ENCODE measurements around the gene COX6A1.

GRCh38 chr12:120412421-120412820, 25.5 kb upstream of the COX6A1 start:
- TF ChIP-seq CTCF (IDR thresholded peaks at IDR 0.05; ENCODE audit: low read depth, low read length, poor library complexity, severe bottlenecking) = no peak
- TF ChIP-seq EZH2phosphoT487 (IDR thresholded peaks at IDR 0.05; ENCODE audit: borderline replicate concordance, low read length) = no peak
